Urothelium cell line (cell line): ENCODE data around the gene PRDX5.

Experiments
- DNase-seq: peaks from one replicate; pipeline ENCODE4 v3.0.0; 2011; ENCODE audit warnings: low spot score, mixed read lengths
- FAIRE-seq: peaks from 2 replicates; lab custom pipeline; 2011; peaks lifted over from hg19 to GRCh38; lab: Jason Lieb, UNC

The PRDX5 gene

DNA sequence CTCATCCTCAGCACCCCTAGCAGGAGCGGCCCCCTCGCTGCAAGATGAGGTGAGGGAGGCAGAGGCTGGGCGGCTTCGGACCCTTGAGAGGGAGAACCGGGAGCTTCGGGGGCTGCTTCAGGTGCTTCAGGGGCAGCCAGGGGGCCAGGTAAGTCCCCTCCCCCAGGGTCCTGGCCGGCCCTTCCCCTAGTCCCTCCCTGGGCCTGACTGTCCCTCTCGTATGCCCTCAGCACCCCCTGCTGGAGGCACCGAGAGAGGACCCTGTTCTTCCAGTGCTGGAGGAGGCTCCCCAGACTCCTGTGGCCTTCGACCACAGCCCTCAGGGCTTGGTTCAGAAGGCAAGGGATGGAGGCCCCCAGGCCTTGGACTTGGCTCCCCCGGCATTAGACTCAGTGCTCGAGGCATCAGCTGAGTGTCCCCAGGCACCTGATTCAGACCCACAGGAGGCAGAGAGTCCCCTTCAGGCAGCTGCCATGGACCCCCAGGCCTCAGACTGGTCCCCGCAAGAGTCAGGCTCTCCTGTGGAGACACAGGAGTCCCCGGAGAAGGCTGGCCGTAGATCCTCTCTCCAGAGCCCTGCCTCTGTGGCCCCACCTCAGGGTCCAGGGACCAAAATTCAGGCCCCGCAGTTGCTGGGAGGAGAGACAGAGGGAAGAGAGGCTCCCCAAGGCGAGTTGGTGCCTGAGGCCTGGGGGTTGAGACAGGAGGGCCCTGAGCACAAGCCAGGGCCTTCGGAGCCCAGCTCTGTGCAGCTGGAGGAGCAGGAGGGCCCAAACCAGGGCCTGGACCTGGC, 26.0 kb downstream of the PRDX5 start:
- DNase-seq (no peak), FAIRE-seq (no peak)

DNA sequence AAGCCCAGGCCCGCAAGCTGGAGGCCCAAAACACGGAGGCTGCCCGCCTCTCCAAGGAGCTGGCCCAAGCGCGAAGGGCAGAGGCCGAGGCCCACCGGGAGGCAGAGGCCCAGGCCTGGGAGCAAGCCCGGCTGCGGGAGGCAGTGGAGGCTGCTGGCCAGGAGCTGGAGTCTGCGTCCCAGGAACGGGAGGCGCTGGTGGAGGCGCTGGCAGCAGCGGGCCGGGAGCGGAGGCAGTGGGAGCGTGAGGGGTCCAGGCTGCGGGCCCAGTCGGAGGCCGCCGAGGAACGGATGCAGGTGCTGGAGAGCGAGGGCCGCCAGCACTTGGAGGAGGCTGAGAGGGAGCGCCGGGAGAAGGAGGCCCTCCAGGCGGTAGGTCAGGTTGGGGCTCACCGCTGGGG, 26.9 kb downstream of the PRDX5 start:
- no peak for DNase-seq
- no peak for FAIRE-seq

DNA sequence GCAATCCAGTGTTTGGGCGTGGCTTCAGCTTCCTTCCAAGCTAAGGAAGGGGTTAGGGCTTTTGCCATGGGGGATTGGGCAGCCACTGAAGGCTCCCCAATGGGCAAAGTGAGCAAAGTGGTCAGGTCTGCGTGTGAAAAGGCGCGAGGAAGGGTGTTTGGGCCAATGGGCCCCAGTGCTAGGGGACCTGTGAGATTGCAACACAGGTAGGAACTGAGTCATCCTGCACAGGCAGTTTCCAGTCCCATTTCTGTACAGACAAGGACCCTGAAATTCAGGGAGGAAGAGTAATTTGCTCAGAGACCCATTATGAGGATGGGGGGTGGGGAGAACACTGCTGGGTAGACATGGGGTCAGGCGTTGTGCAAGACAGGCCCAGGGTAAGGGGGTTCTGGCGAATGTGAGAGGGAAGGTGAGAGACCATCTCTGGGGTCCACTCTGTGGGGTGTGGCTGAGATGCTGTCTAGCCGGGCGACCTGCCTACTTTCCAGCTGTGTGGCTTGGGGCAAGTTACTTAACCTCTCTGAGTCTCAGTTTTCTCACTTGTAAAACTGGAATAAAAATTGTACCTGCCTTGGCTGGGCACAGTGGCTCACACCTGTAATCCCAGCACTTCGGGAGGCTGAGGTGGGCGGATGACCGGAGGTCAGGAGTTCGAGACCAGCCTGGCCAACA, 29.4 kb downstream of the PRDX5 start:
- no peak for FAIRE-seq
- DNase-seq = no peak

DNA sequence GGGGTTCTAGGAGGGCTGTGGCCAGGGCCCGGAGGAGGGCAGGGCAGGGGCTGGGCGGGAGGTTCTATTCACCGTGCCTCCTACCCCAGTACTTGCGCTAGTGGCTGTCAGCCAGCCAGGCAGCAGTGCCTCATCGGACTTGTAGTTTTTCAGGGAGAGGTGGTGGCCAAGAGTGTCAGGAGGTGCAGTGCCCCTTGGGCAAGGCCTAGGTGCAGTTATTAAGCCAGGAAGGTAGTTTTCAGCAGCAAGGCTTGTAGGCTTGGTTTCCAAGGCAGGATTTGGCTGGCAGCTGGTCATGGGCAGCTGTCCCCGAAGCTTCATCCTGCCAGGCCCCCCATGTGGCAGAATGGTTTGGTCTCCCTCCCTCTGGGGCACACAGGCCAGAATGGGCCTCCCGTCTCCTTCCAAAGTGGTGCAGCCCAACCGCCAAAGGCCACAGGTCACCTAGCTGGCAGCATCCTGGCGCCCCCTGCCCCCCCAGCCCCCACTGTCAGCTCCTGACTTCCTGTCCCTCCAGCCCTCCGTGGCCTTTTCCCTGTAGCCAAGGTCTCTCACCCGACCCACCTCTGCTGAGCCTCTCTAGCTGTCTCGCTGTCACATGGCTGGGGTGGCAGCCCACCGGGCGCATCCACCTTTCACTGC, 30.6 kb downstream of the PRDX5 start:
- FAIRE-seq (no peak), DNase-seq (no peak)

DNA sequence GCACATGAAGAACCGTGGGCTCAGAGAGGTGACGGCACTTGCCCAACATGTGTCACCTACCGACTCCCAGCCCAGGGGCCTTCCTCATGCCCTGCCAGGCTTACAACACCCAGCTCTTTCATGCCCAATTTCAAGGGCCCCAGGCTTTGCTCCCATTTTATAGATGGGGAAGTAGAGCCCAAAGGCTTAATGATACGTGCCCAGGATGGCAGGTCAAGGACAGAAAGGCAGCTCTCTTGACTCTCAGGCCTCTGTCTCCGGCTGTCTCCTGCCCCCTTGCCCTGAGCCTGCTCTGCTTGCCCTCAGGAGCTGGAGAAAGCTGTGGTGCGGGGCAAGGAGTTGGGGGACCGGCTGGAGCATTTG, 31.1 kb downstream of the PRDX5 start:
- DNase-seq = no peak
- FAIRE-seq = no peak

DNA sequence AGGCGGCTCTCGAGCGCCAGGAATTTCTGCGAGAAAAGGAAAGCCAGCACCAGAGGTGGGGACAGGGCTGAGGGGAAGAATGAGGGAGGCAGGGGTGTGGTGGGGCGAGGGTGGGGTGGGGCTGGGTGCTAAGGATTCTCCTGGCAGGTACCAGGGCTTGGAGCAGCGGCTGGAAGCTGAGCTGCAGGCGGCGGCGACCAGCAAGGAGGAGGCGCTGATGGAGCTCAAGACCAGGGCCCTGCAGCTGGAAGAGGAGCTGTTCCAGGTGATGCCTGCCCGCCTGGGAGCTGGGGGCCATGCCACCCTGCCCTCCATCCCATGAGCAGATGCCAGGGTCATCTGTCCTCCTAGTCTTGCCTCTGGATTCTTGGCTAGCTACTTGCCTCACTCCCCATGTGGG, 31.5 kb downstream of the PRDX5 start:
- DNase-seq (no peak), FAIRE-seq (no peak)

DNA sequence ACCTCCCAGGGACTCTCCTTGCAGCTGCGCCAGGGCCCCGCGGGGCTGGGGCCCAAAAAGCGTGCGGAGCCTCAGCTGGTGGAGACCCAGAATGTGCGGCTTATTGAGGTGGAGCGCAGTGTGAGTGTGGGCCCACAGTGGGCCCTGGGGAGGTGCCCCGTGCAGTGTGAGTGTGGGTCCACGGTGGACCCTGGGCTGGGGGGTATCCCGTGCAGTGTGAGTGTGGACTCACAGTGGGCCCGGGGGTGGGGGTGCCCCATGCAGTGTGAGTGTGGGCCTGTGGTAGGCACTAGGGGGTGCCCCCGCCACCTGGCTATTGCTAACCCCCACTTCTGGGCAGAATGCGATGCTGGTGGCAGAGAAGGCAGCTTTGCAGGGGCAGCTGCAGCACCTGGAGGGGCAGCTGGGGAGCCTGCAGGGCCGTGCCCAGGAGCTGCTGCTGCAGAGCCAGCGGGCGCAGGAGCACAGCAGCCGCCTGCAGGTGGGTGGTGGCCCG, 33.3 kb downstream of the PRDX5 start:
- no peak for FAIRE-seq

DNA sequence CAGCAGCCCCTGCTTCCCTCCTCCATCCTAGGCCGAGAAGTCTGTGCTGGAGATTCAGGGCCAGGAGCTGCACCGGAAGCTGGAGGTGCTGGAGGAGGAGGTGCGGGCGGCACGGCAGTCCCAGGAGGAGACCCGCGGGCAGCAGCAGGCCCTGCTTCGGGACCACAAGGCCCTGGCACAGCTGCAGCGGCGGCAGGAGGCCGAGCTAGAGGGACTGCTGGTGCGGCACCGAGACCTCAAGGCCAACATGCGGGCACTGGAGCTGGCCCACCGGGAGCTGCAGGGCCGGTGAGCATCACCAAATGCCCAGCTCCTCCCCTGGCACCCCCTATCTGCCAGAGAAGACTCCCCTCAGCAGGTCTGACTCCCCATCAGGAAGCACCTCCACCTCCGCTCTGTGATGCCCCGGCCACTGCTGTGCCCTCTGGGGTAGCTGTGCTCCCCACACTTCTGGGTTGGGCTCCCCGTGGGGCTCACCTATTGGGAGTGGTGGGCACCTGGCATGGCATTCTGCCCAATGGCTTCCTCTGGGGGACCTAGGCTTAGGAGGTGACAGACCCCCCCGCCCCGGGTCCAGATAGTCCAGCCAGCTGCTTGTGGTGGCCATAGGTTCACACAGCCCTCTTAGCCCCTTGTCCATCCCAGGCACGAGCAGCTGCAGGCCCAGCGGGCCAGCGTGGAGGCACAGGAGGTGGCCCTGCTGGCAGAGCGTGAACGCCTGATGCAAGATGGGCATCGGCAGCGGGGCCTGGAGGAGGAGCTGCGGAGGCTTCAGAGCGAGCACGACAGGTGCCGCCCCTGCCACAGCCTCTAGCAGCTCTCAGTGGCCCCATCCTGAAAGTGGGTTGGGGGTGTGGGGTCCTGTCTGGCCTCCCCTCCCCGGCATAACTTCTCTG, 34.4 kb downstream of the PRDX5 start:
- FAIRE-seq = no peak
- DNase-seq = no peak

More for the DNA sequence above, 33.3 kb downstream of the PRDX5 start:
- DNase-seq = no peak

DNA sequence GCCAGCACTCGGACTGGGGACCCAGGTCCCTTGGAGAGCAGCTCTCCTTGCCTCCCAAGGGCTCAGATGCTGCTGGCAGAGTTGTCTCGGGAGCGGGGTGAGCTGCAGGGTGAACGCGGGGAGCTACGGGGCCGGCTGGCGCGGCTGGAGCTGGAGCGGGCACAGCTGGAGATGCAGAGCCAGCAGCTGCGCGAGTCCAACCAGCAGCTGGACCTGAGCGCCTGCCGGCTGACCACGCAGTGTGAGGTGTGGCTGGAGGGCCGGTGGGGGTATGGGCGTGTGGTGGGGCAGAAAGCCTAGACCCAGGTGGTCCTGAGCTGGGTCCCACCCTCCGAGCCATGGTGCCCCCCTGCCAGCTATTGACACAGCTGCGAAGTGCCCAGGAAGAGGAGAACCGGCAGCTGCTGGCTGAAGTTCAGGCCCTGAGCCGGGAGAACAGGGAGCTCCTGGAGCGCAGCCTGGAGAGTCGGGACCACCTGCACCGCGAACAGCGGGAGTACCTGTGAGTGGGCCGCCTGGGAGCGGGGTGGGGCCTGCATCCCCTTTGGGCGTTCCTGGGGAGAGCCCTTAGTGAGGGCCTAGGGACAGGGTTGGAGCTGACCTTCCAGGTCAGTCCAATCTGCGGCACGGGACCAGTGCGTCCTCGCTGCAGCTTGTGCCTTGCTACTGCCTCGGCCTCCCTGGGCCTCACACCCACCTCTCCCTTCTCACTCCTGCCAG, 35.2 kb downstream of the PRDX5 start:
- no peak for DNase-seq
- FAIRE-seq = no peak

DNA sequence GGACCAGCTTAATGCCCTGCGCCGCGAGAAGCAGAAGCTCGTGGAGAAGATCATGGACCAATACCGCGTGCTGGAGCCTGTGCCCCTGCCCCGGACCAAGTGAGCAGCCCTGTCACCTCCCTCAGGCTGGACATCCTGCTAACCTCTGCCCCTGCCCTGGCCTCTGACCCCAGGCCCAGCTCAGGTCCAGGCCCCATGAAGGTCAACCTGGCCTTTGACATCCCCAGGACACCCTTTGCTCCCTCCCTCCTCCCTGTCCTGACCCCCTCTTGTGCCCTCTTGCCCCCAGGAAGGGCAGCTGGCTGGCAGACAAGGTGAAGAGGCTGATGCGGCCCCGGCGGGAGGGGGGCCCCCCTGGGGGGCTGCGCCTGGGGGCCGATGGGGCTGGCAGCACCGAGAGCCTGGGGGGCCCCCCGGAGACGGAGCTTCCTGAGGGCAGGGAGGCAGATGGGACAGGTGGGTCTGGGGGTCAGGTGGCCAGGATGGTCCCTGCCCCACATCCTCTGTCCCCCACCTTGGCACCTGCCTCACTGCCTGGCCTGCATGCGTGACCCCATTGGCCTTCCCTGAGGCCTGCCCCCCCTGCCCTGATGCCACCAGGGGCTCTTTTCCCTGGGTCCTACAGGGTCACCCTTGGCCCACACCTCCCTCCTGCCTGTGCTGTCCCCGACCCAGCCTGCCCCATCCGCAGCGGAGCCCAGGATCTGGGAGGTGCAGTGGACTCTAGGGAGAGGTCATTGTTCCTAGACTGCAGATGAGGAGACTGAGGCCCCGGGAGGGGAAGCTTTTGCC, 36.0 kb downstream of the PRDX5 start:
- no peak for DNase-seq
- no peak for FAIRE-seq

DNA sequence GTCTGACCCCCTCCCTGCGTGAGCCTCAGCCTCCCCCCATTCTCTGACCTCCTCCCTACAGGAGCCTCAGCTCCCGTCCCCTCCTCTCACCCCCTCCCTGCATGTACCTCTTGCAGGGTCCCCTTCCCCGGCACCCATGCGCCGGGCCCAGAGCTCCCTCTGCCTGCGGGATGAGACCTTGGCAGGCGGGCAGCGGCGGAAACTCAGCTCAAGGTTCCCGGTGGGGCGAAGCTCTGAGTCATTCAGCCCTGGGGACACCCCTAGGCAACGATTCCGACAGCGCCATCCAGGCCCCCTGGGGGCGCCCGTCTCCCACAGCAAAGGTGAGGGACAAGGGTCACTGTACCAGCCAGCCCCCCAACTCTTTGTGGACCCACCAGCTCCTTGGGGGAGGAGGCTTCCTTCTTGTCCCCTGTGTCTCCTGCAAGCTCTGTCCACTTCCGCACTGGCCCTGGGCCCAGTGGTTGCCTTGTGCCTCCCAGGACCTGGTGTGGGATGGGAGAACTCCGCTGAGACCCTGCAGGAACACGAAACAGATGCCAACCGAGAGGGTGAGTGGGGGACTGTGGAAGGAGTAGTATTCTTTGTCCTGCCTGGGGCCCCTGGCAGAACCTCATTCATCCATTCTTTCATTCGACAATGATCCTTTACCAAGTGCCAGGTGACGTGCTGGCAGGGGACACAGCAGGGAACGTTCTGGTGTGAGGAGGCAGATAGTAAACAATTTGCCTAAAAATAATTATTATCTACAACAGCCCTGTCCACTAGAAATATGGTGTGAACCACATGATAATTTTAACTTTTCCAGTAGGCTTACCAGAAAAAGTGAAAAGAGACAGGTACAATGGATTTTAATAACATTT, 37.4 kb downstream of the PRDX5 start:
- no peak for FAIRE-seq

DNA sequence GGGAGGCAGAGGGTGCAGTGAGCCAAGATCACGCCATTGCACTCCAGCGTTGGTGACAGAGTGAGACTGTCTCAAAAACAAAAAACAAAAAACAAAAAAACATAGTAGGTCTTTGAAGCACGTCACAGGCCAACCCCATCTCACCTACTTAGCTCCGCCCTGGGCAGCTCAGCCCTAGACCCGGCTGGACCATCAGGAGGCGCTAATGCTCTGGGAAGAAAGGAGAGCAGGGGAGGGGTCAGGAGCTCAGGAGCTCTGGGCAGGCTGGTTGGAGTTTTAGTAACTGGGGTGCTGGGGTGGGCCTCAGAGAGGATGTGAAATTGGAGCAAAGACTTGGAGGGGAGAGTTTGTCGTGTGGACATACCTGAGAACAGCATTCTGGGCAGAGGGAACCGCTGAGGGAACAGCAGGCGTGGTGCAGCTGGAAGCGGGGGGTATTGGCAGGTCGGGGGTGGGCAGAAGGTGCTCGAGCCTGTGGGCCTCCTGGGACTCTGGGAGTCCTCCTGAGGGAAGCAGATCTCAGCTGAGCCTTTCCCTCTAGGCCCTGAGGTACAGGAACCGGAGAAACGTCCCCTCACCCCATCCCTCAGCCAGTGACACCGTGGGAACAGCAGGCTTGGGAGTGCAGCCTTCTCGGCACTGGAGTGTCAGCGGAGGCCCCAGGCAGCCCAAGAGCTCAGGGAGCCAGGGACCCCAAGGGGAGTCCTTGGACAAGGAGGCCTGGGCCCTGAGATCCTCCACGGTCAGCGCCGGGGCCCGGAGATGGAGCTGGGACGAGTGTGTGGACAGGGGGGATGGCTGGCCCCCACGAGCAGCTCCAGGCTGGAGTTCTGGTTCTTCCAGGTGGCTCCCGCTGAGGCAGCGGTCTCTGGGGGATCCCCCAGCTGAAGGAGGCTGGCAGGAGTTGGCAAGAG, 38.8 kb downstream of the PRDX5 start:
- DNase-seq = peak; percentile 44
- FAIRE-seq = no peak

More for the DNA sequence above, 37.4 kb downstream of the PRDX5 start:
- DNase-seq = peak; percentile 93

DNA sequence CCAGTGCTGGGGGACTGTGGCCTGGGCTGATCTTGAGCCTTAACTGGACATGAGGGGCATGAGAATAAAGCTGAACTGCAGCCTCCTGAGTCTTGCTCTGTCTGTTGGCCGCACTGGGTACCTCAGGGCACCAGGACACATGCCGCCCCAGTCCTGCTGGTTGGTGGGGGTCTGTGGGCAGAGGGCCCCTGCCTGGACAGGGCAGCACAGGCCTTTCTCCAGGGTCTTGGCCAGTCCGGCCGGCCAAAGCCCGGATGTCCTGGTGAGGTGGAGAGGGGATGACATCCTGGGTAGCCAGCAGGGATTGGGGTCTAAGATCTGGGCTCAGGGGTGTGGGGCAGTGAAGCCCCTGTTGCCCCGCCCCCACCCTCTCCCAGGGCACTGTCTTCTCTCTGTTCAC, 39.5 kb downstream of the PRDX5 start:
- no peak for FAIRE-seq
- no peak for DNase-seq

DNA sequence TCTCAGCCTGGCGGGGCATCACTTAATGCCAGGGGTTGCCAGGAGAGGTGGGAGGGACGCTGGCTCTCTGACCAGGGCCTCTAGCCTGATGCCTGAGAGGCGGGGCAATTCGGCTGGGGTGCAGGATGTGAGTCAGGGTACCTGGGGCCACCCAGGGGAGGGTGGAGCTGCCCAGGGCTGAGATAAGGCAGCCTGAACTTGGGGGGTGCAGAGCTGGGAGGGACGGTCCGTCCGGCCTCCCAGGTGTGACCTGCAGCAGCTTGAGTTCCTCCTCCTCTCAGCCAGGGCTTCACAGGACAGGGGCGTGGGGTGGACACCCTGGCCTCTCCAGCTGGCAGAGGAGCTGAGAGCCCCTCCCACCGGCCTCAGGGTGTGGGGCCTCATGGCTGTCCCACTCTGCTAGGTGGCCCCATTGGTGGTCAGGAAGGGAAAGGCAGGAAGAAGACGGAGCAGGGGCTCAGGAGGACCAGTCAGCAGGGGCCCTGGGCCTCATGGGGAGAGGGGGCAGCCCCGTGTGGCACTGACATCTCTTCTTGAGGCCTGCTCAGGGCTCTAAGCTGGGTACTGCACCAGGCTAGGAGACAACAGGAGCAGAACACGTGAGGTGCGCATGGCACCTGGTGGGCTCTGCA, 40.1 kb downstream of the PRDX5 start:
- FAIRE-seq (no peak), DNase-seq (peak; percentile 73)

DNA sequence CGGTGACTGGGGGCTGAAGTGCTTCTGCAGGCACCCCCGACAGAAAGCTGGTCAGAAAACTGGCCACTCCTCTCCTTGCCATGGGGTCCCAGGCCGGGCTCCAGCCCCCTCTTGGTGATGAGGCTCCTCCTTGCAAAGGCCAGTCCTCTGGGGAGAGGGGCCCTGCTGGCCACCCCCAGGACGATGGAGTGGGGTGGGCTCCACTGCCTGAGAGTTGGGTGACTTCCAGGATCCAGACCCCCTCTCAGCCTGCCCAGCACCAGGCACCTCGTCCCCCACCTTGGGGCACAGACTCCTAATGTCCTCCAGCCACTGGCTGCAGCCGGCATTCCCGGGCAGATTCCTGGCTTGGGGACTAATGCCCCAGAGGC, 40.6 kb downstream of the PRDX5 start:
- FAIRE-seq (no peak), DNase-seq (no peak)

DNA sequence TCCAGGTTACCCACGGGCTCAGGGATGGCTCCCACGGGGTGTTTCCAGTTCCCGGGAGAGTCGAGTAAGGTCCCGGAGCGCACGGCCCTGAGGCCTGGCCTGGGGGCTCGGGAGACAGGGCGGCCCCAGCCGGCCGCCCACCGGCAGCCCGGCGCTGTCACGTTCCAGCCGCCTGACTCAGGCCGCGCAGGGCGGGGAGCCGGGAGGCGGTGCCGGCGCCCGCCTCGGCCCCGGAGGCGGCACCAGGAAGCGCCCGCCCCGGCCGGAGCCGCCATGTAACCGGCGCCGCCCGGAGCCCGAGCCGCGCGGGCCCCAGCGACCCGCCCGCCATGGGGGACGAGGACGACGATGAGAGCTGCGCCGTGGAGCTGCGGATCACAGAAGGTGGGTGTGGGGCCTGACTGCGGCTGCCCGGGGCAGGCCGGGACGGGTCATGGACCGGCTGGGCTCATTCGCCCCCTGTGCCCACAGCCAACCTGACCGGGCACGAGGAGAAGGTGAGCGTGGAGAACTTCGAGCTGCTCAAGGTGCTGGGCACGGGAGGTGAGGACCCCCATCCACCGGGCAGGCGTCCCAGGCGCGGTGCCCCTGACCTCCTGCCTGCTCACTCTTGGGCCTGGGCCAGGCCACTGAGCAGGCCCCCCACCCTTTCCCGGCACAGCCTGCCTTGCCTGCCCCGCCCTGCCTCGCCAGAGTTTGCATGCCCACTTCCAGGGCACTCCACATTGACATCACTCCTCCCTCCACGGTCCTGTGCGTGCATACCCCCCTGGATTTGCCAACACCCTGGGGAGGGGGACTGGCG, 41.2 kb downstream of the PRDX5 start, which contains the start of gene RPS6KA4:
Gene RPS6KA4 (plus strand): TSS at position 256 of the 805 bp plus-strand sequence. CDS start 74 bp downstream, at position 330.
- FAIRE-seq = no peak
- DNase-seq = peak; percentile 92
